ENCODE results near the gene CPNE7. TPM values are rescaled to one million over a fixed set of nuclear protein-coding genes. Genes with fewer than 3 reads are reported as not detected.
A peak's percentile ranks its signal among the peaks of the same experiment; 100 is the strongest.

The CPNE7 gene
- total and polyA plus RNA-seq, 10 of the 15 experiments (the other 5 are each of a cell fraction or from before 2014, with no cell fraction given), result 0.29 to 46.9 (median 17.5) TPM

GRCh38 chr16:89564476-89565255 lies 10.9 kb upstream of the CPNE7 start:
- Histone ChIP-seq H2AFZ (ENCODE audit: control insufficient read depth, low read depth, low read length) (no peak overlapping the region), H3K36me3 (ENCODE audit: control insufficient read depth in 2 of 2, insufficient read depth in 2 of 2, low read length in 1 of 2) (peaks cover 22 to 25% of the 10 kb centered on the region in 2 experiments), H3K27ac (ENCODE audit: control insufficient read depth, insufficient read depth) (no peak overlapping the region), H3K4me3 (peak overlapping the region; percentile 89), H3K79me2 (ENCODE audit: control insufficient read depth, insufficient read depth, low read length) (peaks cover 37% of the 10 kb centered on the region), H3K4me1 (ENCODE audit: control insufficient read depth, insufficient read depth, low read length) (peaks cover 25% of the 10 kb centered on the region), H4K20me1 (ENCODE audit: control insufficient read depth, insufficient read depth) (peaks cover 29% of the 10 kb centered on the region), H3K27me3 (replicated peaks in 1 of 2; ENCODE audit: control insufficient read depth in 2 of 2, insufficient read depth in 2 of 2, low read length in 1 of 2) (no peaks in the 10 kb centered on the region), H3K9ac (ENCODE audit: control insufficient read depth, insufficient read depth, low read length) (no peak overlapping the region), H3K4me2 (ENCODE audit: control insufficient read depth, insufficient read depth) (peak overlapping the region; percentile 80), H3K9me3 (replicated peaks; ENCODE audit: control insufficient read depth, insufficient read depth, low read length) (no peaks in the 10 kb centered on the region)
- intact Hi-C loops (cut with micrococcal nuclease; ENCODE audit: unreplicated experiment), result loop anchor here (5.0 kb wide), 1 partner anchor 77 kb away; no protein-coding TSS in a partner anchor
- 25% methylated on average over 22 of the region's 22 CpGs for WGBS (ENCODE audit: insufficient coverage, insufficient replicate concordance, low lambda C conversion rate, missing lambda C conversion rate)
- ChIA-PET CTCF (interaction anchor here (0.7 kb wide), 2 partner anchors 27 to 81 kb away, joined by 3 read pairs; no protein-coding TSS in a partner anchor), POLR2A (no interaction called here), SMC1A (ENCODE audit: uncharacterized antibody, unreplicated experiment) (no interaction called here), RAD21 (ENCODE audit: unreplicated experiment) (interaction anchor here (1.0 kb wide), 1 partner anchor 137 kb away, joined by 3 read pairs; the partner anchor contains the start of gene SPATA2L)
- in situ Hi-C loops (cut with MboI), result no loop called here
- no TSS peak for BruUV-seq (replicated peaks)
- no peak for FAIRE-seq
- 0 out of 3 replicates have a peak, but pooled peaks have one; percentile 0 for ATAC-seq
- no peak for DNase-seq (ENCODE audit: low read depth, low spot score)
- TF ChIP-seq, protein P1, sequence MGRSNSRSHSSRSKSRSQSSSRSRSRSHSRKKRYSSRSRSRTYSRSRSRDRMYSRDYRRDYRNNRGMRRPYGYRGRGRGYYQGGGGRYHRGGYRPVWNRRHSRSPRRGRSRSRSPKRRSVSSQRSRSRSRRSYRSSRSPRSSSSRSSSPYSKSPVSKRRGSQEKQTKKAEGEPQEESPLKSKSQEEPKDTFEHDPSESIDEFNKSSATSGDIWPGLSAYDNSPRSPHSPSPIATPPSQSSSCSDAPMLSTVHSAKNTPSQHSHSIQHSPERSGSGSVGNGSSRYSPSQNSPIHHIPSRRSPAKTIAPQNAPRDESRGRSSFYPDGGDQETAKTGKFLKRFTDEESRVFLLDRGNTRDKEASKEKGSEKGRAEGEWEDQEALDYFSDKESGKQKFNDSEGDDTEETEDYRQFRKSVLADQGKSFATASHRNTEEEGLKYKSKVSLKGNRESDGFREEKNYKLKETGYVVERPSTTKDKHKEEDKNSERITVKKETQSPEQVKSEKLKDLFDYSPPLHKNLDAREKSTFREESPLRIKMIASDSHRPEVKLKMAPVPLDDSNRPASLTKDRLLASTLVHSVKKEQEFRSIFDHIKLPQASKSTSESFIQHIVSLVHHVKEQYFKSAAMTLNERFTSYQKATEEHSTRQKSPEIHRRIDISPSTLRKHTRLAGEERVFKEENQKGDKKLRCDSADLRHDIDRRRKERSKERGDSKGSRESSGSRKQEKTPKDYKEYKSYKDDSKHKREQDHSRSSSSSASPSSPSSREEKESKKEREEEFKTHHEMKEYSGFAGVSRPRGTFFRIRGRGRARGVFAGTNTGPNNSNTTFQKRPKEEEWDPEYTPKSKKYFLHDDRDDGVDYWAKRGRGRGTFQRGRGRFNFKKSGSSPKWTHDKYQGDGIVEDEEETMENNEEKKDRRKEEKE (IDR thresholded peaks at IDR 0.05), result no peak
- TF ChIP-seq TCF12 (IDR thresholded peaks at IDR 0.05; ENCODE audit: low read depth, low read length) (no peak), NBN (IDR thresholded peaks at IDR 0.05) (no peak), TAF1 (IDR thresholded peaks at IDR 0.05; ENCODE audit: borderline replicate concordance, low read depth, low read length) (no peak), ZBTB4 (CRISPR knock-in tag; IDR thresholded peaks at IDR 0.05) (no peak), STAT1 (conservative IDR thresholded peaks at IDR 0.05) (no peak), TCF3 (IDR thresholded peaks at IDR 0.05; ENCODE audit: borderline replicate concordance, insufficient read depth, low read depth, low read length) (no peak), NFXL1 (IDR thresholded peaks at IDR 0.05; ENCODE audit: borderline replicate concordance) (no peak), NFIC (IDR thresholded peaks at IDR 0.05; ENCODE audit: low read depth, low read length) (no peak), SIN3A (IDR thresholded peaks at IDR 0.05; ENCODE audit: low read depth, low read length) (no peak), KLF5 (IDR thresholded peaks at IDR 0.05; ENCODE audit: partially characterized antibody) (no peak), ATF7 (IDR thresholded peaks at IDR 0.05; ENCODE audit: low read depth) (no peak), ETV6 (conservative IDR thresholded peaks at IDR 0.05 in 1 of 2, IDR thresholded peaks at IDR 0.05 in 1 of 2; ENCODE audit: borderline replicate concordance in 1 of 2, low read depth in 1 of 2) (no peak), ZNF384 (IDR thresholded peaks at IDR 0.05; ENCODE audit: borderline replicate concordance, low read depth, low read length) (no peak)

Measured in GM12878 (cell line).